GM18951 (cell line): ENCODE measurements around the gene TMEM135.

Source experiments
- POLR2A ChIP-seq: IDR thresholded peaks from 4 replicates; pipeline ENCODE4 v1.6.1; 2011; ENCODE audit warnings: mild to moderate bottlenecking; ENCODE audit not compliant: insufficient read length, insufficient read depth; ENCODE audit errors: extremely low read depth
- in situ Hi-C: fragments of 300-500 bp; cut with MboI; formaldehyde crosslinking; loops from one replicate; pipeline ENCODE4 v1.12.0; 2022; ENCODE audit warnings: low sequenced_read_pairs, mixed read lengths, inconsistent platforms; ENCODE audit not compliant: unreplicated experiment

Gene TMEM135

DNA sequence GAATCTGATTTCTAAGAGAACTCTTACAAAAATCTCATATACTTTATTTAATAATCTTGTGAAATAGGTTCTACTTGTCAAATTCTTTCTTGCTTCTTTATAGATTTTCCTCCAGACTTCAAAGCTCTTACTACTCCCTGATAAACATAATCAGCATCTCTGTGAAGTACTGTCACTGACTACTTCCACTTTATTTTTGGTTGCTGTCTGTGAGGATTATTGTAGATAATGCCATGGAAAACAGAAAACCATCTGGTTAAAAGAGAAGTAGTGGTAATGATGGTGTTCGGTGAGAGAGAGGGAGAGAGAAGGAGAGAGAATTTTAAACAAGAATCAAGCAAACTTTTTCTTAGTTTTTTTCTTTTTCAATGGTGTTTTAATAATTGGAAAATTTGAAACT is 152.3 kb downstream of the TMEM135 start:
- no peak for TF ChIP-seq POLR2A
- in situ Hi-C loops: no loop called here

DNA sequence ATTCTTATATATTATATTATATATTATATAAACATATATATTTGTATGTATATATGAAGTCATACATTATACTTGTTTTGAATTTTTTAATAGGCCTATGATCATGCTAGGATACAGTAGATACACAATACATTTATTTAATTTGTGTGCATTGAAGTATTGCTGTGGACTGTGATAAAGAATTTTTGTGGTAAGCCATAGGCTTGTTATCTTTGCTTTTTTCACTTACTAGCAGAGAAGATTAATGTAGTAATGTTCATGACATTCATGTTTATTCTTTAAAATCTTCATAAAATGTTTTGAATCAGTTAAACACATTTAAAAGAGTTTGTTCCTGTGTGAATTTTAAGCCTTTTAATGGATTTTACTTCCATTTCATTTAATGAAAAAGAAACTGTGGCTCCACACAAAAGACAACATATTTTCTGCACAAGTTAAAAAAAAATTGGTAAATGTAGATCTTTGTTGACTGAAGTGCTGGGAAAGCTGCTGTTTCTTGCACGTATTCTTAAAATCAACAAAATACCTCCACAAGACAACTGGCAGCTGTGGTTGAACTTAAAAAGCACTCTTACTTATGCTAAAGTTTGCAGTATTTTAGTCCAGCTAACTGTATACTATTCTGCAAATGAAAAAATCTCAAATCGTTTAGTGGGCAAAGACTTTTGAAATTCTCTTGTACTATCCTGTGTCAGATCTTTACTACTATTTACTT is 156.2 kb downstream of the TMEM135 start:
- in situ Hi-C loops: no loop called here
- no peak for TF ChIP-seq POLR2A

DNA sequence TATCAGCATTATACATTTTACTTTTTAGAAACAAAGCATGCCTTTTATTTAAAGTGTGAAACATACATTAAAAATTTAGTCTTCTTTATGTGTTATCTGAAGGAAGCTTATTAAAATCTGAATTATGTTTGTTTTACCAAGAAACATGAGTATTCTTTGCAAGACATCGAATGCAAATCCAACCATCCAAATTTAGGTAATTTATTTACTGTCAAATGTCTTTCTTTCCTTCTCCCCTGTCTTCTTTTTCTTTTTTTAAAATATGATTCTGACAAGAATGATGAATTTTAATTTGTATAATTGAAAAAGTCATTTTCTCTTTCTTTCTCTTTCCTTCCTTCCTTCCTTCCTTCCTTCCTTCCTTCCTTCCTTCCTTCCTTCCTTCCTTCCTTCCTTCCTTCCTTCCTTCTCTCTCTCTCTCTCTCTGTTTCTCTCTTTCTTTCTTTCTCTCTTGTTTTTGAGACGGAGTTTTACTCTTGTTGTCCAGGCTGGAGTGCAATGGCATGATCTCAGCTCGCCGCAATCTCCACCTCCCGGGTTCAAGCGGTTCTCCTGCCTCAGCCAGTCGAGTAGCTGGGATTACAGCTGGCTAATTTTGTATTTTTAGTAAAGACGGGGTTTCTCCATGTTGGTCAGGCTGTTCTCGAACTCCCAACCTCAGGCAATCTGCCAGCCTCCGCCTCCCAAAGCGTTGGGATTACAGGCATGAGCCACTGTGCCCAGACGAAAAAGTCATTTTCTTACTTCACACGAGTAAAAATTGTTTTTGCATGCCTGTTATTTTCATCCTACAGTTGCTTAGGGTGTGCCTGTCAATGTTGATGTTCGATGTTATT is 157.5 kb downstream of the TMEM135 start:
- TF ChIP-seq POLR2A: no peak
- in situ Hi-C loops: no loop called here

DNA sequence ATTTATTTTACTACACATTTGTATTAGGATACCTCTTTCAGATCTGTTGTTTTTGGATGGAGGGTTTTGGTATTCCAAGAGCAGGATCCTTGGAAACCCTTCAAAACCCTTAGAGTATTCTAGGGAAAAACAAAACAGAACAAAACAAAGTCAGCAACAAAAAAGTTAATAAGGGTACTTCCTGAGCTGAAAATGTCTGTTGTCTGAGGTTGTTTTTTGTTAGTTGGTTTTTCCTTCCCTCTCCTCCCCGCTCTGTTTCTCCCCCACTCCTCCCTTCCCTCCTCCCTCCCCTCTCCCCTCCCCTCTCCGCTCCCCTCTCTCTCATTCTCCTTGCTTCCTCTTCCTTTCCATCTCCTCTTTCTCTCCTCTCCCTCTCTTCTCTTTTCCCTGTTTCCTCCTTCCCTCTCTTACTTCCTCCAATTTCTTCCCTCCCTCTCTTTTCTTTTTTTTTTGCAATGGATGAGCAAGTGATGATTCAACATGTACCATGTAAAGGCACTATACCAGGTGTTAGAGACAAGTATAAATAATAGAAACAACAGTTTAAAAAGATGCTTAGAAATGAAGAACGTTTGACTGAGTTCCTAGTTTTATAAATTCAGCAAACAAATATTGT is 160.6 kb downstream of the TMEM135 start:
- in situ Hi-C loops: no loop called here

DNA sequence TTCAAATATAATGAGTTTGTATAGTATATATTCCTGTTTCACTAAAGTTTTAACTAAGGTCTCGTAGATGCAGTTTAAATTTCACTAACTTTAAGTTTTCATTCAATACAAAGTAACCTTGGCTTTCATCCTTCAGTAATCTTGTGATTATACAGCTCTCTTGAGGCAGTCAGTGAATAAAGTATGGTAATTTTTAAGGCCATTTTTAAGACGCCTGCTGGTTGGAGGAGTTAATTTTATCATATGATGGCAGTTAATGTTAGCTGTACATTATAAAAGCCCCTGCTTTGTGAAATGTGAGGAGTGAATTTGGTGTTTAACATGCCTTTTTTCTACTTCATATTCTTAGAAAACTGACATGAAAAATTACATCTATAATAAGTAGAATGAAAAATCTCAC is 163.6 kb downstream of the TMEM135 start:
- no peak for TF ChIP-seq POLR2A
- in situ Hi-C loops: no loop called here

More for the DNA sequence above, 160.6 kb downstream of the TMEM135 start:
- no peak for TF ChIP-seq POLR2A

DNA sequence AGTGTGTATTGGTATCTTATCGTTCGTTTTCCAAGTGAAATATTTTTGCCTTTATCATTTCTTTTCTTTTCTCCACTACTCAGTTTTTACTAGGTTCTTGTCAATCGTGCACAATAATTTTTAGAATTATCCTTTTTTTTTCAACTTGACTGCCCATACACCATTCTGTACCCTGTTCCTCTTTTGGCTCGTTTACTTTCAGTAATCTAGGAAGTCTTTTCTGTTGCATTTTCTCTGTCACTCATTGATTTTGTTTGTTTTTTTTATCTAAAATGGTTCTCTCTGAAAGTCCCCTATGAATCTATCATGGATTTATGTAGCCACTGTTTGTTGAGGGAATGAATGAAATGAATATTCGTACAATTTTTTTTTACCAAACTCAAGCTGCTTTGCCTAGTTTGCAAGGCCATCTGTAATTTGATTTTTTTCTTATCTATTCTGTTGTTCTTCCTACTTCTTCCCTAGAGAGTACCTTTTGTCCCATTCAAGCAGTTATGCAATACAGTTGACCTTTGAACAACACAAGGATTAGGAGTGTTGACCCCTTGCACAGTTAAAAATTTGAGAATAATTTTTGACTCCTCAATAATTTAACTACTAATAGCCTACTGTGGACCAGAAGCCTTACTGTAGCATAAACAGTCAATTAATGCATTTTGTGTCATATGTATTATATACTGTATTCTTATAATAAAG is 166.3 kb downstream of the TMEM135 start:
- no peak for TF ChIP-seq POLR2A
- in situ Hi-C loops: no loop called here

DNA sequence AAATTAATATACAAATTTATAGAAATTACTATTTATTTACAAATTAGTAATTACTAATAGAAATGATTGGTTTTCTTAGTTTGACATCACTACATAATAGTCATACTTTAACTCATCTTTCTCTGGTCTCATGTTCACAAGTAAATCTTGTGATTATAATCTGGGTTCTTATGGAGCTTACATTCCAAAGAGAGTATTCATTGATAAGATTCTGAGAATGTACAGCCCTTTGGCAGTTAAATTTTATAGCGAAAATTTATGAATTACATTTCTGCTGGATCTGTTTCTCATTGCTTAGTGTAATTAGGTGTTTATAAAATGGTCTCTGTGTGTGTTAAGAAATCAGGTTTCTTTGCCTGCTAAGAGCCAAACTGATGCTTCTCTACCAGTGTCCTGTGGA is 175.2 kb downstream of the TMEM135 start:
- no peak for TF ChIP-seq POLR2A
- in situ Hi-C loops: no loop called here

DNA sequence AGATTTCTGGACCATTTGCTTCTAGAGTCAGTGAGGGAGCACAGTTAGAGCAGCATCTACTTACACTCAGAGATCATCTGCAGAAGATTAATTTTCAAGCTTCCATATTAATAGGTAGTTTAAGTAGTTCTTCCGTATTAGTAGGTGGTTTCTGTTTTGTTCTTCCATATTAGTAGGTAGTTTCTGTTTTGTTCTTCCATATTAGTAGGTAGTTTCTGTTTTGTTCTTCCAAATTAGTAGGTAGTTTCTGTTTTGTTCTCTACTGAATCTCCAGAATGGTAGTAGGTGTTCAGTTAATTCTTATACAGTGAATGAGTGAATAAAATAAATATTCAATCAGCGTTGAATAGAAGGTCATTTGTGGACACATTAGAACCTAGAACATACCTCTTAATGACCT is 175.7 kb downstream of the TMEM135 start:
- TF ChIP-seq POLR2A: no peak
- in situ Hi-C loops: no loop called here

DNA sequence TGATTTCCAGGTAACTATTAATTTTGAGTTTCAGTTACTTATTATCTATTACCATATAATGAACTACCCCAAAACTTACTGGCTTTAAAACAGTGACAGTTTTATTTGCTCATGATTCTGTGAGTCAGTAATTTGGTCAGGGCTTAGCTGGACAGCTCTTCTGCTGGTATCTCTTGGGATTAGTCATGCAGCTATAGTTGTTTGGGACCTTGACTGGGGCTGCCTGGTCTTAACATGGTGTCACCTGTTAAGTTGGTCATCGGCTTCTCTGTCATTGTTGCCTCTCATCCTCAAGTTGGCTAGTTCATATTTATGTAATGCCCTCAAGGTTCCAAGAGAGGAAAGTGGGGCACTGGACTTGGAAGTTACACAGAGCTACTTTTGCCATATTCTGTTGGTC is 177.5 kb downstream of the TMEM135 start:
- no peak for TF ChIP-seq POLR2A
- in situ Hi-C loops: no loop called here

DNA sequence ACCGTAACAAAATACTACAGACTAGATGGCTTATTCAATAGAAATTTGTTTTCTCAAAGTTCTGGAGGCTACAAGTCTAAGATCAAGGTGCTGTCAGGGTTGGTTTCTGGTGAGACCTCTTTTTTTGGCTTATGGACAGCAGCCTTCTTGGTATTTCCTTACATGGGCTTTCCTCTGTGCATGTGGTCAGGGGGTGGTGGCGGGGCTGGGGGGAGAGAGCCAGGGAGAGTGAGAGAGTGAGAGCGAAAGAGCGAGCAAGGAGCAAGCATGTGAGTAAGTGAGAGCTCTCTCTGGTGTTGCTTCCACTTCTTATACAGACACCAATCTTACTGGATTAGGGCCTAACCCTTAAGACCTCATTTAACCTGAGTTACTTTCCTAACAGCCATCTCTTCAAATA is 181.5 kb downstream of the TMEM135 start:
- in situ Hi-C loops: no loop called here
- no peak for TF ChIP-seq POLR2A

DNA sequence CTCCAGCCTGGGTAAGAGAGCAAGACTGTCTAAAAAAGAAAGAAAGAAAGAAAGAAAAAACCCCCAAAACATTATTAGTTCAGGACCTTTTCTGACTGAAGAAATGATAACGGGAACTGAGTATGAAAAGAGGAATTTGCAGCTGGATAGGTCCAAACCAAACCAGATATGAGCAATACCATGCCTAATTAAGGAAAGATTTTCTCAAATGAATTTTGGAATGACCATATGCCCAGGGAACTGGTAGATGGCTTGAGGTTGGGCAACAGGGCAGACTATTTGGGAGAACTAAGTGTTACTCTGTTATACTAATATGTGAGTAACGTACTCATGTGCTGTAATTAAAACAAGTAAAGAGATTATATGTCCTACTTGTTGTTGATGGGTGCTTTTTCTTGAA is 186.1 kb downstream of the TMEM135 start:
- in situ Hi-C loops: no loop called here
- no peak for TF ChIP-seq POLR2A

DNA sequence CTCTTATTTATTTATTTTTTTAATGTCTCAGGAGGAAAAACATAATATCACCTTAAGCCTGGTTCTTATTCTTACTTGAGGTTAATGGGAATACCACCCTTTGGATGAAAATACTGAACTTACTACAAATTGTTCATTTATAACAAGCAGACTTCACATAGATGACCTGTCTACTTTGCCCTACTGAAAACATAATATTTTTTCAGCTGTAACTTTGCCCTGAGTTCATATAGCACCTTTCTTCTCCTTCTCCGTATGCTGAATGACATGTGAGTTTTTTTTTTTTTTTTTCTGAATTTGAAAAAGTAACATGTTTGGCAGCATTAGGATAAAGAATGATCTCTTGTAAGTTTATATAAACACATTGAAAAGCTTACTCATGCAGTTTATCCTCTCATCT is 186.8 kb downstream of the TMEM135 start:
- no peak for TF ChIP-seq POLR2A
- in situ Hi-C loops: no loop called here

DNA sequence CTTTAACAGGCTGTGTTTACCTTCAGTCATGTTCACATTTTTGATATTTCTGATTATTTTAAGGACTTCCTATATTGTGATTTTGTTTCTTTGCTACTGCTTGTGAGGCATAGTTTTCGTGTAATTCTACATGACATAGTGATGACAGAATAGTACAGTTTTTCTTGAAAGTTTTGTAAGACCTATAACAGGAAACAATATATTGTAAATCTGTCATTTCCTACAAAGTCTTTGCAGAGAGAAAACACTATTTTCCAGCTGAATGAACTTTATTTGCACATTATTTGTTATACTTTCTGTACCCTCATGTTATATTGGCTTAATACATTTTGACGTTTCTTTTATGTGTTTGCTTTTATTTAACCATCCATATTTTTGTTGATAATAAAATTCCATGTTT is 191.1 kb downstream of the TMEM135 start:
- TF ChIP-seq POLR2A: no peak
- in situ Hi-C loops: no loop called here
